Prostate gland (tissue), 2 donors: Measurements from ENCODE around the gene SSUH2. TPM values are rescaled to one million over a fixed set of nuclear protein-coding genes. Genes with fewer than 3 reads are reported as not detected.

Experiments used
- DNase-seq: peaks from one replicate; pipeline ENCODE4 v3.0.0-alpha.2; 2019; ENCODE audit warnings: low spot score
- H3K27ac ChIP-seq, 2 donors: fragments of 200-600 bp; sonication (generic); 2 replicates each; pipeline ENCODE4 v1.5.1; 2017 to 2019
- H3K27me3 ChIP-seq: fragments of 200-600 bp; sonication (generic); replicated peaks from 2 replicates; pipeline ENCODE4 v1.5.1; 2019; ENCODE audit not compliant: insufficient read depth
- H3K36me3 ChIP-seq, 2 donors: fragments of 200-600 bp; sonication (generic); 1 replicate in 1 of 2; 2 replicates in 1 of 2; pipeline versions ENCODE4 v1.5.1 to v1.8.1; 2017 to 2019
- H3K4me1 ChIP-seq: fragments of 200-600 bp; sonication (generic); replicated peaks from 2 replicates; pipeline ENCODE4 v1.5.1; 2019
- H3K4me3 ChIP-seq, 2 donors: fragments of 200-600 bp; sonication (generic); 2 replicates each; pipeline ENCODE4 v1.5.1; 2017 to 2019
- H3K9me3 ChIP-seq: fragments of 200-600 bp; sonication (generic); 2 replicates; pipeline ENCODE4 v1.5.1; 2017
- CTCF ChIP-seq, 4 experiments: fragments of 200-600 bp in 2 of 4; fragments of 450-650 bp in 2 of 4; sonication (generic) in 2 of 4; IDR thresholded peaks; 1 replicate in 3 of 4; 2 replicates in 1 of 4; pipeline ENCODE4 v1.5.1; 2016 to 2019; ENCODE audit warnings: antibody characterized with exemption in 4 of 4, mild to moderate bottlenecking in 2 of 4, moderate library complexity in 2 of 4
- POLR2A ChIP-seq: fragments of 450-650 bp; IDR thresholded peaks from one replicate; pipeline ENCODE4 v1.6.1; 2016; ENCODE audit warnings: antibody characterized with exemption, mild to moderate bottlenecking
- POLR2AphosphoS5 ChIP-seq: sonication (generic); formaldehyde crosslinking; IDR thresholded peaks from one replicate; pipeline ENCODE4 v1.6.1; 2017; ENCODE audit warnings: antibody characterized with exemption
- WGBS: methylation state at CpG from one replicate; pipeline ENCODE4 v1.1.5; 2018; 5-methylcytosine and 5-hydroxymethylcytosine counted together
- intact Hi-C: fragments of 100-400 bp; cut with DNase I; formaldehyde crosslinking; loops from one replicate; pipeline ENCODE4 v1.14.2; 2022
- total RNA-seq, 2 donors: library from RNA; depleted of rRNA; stranded (reverse); fragments of >200 nt; gene quantifications; one replicate each; pipeline ENCODE4 v1.1.0, GENCODE V29; 2016

The SSUH2 gene
- total RNA-seq, 2 donors from 2014 or later = 0.27 to 2.6 TPM

- Histone ChIP-seq H3K36me3 (no peaks in the 10 kb centered on the region), H3K27me3 (no peaks in the 10 kb centered on the region), H3K4me1 (no peaks in the 10 kb centered on the region), H3K27ac (no peak overlapping the region), H3K4me3 (no peak overlapping the region), H3K9me3 (no peaks in the 10 kb centered on the region)
- WGBS = 85% methylated on average over 5 of the region's 5 CpGs
- DNase-seq = no peak
- TF ChIP-seq POLR2A (no peak), POLR2AphosphoS5 (no peak), CTCF (IDR thresholded peaks at IDR 0.05) (no peak)
- intact Hi-C loops = no loop called here
Observed at GRCh38 chr3:8575364-8576104, 69.1 kb downstream of the SSUH2 start.

GRCh38 chr3:8574670-8575322, 69.8 kb downstream of the SSUH2 start:
- Histone ChIP-seq H3K27me3 (no peaks in the 10 kb centered on the region), H3K27ac (no peak overlapping the region), H3K36me3 (no peaks in the 10 kb centered on the region), H3K4me1 (no peaks in the 10 kb centered on the region), H3K9me3 (no peaks in the 10 kb centered on the region), H3K4me3 (no peak overlapping the region)
- DNase-seq = no peak
- TF ChIP-seq POLR2A (no peak), CTCF (IDR thresholded peaks at IDR 0.05) (no peak)
- 61% methylated on average over 5 of the region's 5 CpGs for WGBS
- intact Hi-C loops = no loop called here

- Histone ChIP-seq H3K27ac (no peak overlapping the region), H3K4me1 (no peaks in the 10 kb centered on the region), H3K36me3 (no peaks in the 10 kb centered on the region), H3K4me3 (no peak overlapping the region), H3K9me3 (no peaks in the 10 kb centered on the region), H3K27me3 (no peaks in the 10 kb centered on the region)
- DNase-seq = no peak
- intact Hi-C loops = no loop called here
- no peak for TF ChIP-seq POLR2AphosphoS5
- no peak for TF ChIP-seq CTCF (IDR thresholded peaks at IDR 0.05)
- no peak for TF ChIP-seq POLR2A
- 67% methylated on average over 2 of the region's 2 CpGs for WGBS
Observed at GRCh38 chr3:8574040-8574669, 70.4 kb downstream of the SSUH2 start.

- intact Hi-C loops = no loop called here
- no peak for TF ChIP-seq POLR2AphosphoS5
- Histone ChIP-seq H3K9me3 (no peaks in the 10 kb centered on the region), H3K36me3 (no peaks in the 10 kb centered on the region), H3K4me1 (no peaks in the 10 kb centered on the region), H3K4me3 (no peak overlapping the region), H3K27ac (no peak overlapping the region), H3K27me3 (no peaks in the 10 kb centered on the region)
- DNase-seq = no peak
- WGBS = 58% methylated on average over 4 of the region's 4 CpGs
Observed at GRCh38 chr3:8573342-8573926, 71.2 kb downstream of the SSUH2 start.

- H3K27ac ChIP-seq = no peak overlapping the region
Observed at GRCh38 chr3:8571256-8571655, 73.3 kb downstream of the SSUH2 start.

More at GRCh38 chr3:8571256-8571655, 73.3 kb downstream of the SSUH2 start:
- no peaks in the 10 kb centered on the region for H3K36me3 ChIP-seq
- intact Hi-C loops = no loop called here
- TF ChIP-seq POLR2AphosphoS5 (no peak), POLR2A (no peak), CTCF (IDR thresholded peaks at IDR 0.05) (no peak)
- H3K9me3 ChIP-seq = no peaks in the 10 kb centered on the region
- H3K4me3 ChIP-seq = no peak overlapping the region
- WGBS = 41% methylated on average over 3 of the region's 3 CpGs
- H3K27me3 ChIP-seq = no peaks in the 10 kb centered on the region
- H3K4me1 ChIP-seq = no peaks in the 10 kb centered on the region
- no peak for DNase-seq
